LoVo (cell line): ENCODE data around the gene RTL10.
"Not testable (repeated sequence)": the region's sequence is repeated elsewhere in the genome, so short reads cannot be mapped to it uniquely, and the experiment has no call there.

Experiments
- DNase-seq: peaks from one replicate; pipeline ENCODE4 v3.0.0-alpha.2; 2016; ENCODE audit warnings: low spot score

The RTL10 gene

DNA sequence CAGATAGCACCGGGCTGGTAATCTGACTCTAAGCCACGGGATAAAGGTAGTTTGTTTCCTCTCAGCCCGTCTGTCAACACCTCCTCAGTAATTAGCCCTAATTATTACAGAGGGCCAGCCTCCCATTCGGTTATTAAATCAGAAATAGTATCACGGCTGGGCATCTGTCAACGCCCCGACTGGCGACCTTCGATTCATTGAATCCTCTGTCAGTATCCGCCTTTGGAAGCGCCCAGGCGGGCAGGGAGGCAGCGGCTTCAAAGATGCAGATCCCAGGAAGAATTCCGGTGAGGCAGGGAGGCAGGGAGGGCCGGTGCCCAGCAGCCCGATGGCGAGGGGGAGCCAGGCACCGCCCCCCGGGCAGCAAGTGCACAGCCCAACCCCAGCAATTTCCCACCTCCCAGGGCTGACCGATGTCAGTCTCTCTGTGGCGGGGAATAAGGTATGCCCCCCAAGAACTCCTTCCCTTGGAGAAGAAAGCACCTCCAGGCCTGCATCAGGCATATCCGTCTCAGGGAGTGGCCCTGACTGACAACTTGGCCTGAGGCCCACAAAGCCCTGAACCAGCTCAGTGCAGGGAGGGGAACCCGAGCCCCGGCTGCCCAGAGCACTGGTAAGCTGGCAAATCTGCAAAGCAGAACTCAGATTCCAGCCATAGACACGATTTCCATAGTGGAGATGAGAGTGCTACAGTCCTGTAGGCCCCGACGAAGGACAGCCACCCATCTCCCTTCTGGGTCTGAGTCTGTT is 11.4 kb downstream of the RTL10 start:
- no peak for DNase-seq

DNA sequence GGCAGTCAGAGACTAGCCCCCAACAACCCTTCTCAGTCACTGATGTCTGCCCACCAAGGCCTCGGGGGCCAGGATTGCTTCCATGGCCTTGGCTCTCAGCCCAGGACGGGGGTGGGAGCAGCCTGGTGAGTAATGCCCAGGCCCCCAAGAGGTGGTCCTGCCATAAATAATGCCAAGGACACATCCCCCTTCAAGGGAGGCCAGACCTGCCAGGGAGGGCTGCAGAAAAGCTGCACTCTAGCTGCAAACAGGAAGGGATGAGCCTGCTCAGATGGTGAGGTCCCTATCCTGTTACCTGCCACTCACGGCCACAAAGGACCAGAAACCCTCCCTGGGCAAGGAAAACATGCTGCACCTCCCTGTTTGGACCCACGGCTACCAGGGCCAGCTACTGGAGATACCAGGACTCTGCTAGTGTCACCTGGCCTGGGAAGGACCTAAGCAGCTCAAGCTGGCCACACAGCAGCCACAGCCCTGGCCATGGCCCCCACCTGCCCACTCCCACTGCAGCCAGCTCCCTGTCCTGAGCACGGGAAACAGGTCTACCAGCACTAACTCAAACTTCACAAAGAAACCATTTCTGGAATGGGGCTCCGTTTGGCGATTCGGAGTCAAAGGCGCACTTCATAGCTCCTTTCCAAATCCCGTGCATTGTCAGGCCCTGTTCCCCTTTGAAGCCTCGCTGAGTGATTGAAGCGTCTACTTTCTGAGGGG is 12.1 kb downstream of the RTL10 start:
- DNase-seq = no peak

- no peak for DNase-seq
Observed at GRCh38 chr22:19841641-19842392, 12.9 kb downstream of the RTL10 start.

GRCh38 chr22:19840955-19841640 is 13.6 kb downstream of the RTL10 start:
- DNase-seq = no peak

GRCh38 chr22:19840059-19840458 is 14.6 kb downstream of the RTL10 start:
- no peak for DNase-seq

GRCh38 chr22:19837915-19838314 is 16.8 kb downstream of the RTL10 start:
- no peak for DNase-seq

- DNase-seq = no peak
Observed at GRCh38 chr22:19836512-19836911, 18.2 kb downstream of the RTL10 start.

GRCh38 chr22:19834599-19834998 is 20.1 kb downstream of the RTL10 start:
- DNase-seq = no peak

DNA sequence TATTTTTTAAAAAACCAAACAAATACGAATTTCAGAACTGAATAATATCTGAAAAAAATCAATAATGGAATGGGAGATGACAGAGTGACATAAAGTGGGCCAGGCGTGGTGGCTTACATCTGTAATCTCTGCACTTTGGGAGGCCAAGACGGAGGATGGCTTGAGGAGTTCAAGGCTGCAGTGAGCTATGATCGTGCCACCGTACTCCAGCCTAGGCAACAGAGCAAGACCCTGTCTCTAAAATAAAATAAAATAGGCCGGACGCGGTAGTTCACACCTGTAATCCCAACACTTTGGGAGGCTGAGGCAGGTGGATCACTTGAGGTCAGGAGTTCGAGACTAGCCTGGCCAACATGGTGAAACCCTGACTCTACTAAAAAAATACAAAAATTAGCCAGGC is 21.3 kb downstream of the RTL10 start:
- not testable (repeated sequence) for DNase-seq

DNA sequence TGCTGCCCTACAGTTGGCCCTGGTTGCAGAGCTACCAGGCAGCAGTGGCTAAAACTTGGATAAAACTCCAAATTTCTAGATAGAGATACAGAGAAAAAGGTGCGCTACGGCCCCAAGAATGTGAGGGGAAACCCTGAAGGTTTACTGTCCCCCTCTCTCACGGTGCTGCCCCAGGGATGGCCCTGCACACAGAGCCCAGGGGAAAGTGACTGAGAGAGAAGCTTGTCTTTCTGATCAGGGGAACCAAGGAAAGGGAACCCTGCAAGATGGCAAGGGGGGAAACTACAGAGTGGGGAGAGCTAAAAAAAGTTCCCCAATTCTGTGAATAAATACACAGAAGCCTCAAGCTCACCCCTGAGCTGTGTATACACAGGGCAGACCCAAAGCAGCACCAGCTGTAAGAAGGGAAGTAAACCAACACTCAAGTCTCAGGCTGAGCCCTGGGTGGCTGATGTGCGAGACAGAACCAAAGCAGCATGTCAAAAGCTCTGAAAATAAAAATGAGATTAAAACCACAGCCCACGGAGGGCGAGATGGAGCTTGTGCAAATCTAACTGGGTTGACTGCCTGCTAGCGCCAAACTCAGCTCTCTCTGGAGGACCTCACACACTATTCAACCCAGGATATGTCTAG is 22.1 kb downstream of the RTL10 start:
- no peak for DNase-seq

- DNase-seq = not testable (repeated sequence)
Observed at GRCh38 chr22:19831979-19832378, 22.7 kb downstream of the RTL10 start.

DNA sequence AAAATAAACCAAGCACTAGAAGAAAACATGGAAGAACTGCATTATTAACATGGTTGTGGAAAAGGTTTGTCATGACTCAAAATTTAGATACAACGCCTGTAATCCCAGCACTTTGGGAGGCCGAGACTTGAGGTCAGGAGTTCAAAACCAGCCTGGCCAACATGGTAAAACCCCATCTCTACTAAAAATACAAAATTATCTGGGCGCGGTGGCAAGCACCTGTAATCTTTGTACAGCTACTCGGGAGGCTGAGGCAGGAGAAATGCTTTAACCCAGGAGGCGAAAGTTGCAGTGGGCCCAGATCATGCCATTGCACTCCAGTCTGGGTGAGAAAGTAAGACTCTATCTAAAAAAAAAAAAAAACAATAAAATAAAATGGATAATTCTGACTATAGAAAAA is 23.7 kb downstream of the RTL10 start:
- DNase-seq = no peak

DNA sequence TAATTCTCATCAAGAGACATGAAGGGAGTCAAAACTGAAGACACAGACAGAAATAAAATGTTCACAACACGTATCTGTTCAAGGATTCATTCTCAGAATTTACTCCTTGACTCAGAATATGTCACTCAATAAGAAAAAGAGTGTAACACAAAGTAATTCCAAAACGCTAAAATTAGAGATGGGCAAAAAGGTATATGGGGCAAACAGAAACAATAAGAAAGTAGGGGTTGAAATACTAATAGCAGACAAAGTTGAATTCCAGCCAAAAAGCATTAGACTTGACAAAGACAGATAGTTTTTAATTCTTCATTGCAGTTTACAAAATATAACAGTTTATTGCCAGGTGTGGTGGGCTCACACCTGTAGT is 26.7 kb downstream of the RTL10 start:
- DNase-seq = no peak

GRCh38 chr22:19827341-19828034 is 27.2 kb downstream of the RTL10 start:
- no peak for DNase-seq

DNA sequence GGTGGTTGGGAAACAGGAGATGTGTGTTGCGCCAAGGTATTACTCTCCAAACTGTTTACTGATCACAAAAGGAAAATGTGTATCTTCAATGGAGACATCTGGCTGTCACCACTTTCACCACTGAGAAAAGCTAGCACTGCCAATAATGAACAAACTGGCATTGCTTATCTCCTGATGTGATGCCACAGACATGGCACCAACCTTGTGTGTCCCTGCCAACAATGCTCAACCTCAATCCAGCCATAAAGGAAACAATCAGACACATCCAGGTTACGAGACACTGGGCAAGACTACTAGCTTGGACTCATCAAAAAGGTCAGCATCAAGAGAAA is 28.1 kb downstream of the RTL10 start:
- no peak for DNase-seq

DNA sequence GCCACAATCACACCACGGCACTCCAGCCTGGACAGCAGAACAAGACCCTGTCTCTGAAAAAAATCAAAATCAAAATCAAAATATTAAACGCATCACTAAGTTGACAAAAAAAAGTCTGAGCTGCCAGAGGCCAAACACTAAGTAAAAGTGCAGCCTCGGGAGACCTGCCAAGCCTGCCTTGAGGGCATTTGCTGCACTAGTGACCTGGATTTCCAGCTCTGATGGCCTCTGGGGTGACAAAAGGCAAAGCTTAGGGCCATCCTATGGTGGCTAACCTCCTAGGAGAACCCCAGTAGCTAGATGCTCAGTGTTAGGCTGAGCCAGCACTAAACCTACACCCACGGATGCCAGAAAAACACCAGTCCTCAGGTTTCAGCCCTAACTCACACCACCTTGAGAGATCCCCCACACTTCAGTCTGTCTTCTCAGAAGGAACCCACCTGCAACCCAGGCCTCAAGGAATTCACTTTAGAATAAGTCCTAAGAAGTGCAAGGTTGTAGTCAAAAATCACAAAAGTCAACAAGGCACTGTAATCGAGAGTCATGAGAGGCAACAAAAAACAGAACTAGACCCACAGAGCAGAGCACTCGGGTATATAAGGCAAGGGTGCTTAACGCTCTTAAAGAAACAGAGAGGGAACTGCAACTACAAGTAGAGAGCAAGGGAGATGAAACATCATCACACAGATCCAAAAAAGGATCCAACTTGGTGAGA is 28.6 kb downstream of the RTL10 start:
- DNase-seq = no peak

GRCh38 chr22:19824926-19825339 is 29.7 kb downstream of the RTL10 start:
- DNase-seq = no peak

GRCh38 chr22:19824212-19824925 is 30.3 kb downstream of the RTL10 start:
- no peak for DNase-seq

- no peak for DNase-seq
Observed at GRCh38 chr22:19823902-19824211, 30.8 kb downstream of the RTL10 start.

DNA sequence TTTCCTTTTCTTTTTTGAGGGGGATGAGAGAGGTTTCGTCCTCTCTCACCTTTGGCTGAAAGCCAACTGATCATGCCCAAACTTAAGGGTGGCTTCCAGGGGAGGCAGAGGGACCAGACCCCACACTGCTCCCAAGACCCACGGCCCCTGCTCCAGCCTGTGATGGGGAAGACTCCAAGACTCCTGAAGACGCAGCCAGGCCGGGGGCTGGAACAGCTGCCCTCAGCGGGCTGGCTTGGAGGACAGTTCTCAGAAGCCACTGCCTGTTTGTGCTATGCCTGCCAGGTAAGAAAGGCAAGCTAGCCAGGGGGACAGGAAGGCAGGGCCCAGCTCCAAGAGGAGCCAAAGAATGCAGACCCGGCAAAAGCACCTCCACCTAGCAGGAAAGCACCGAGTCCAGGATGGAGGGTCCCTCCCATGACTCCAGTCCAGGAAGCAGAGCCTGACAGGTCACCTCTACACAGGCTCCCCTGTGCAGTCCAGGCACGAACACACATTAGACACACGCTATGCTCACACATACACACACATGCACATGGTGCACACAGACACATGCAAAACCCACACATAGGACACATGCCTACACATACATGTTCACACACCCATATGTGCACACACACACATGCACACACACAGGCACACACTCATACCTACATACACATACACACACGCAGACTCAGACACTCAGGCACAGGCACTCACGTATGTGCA is 31.3 kb downstream of the RTL10 start:
- no peak for DNase-seq
